HT-29 (cell line): Measurements from ENCODE around the gene P3H1. TPM values are rescaled to one million over a fixed set of nuclear protein-coding genes. Genes with fewer than 3 reads are reported as not detected.
"Not testable (repeated sequence)": the region's sequence is repeated elsewhere in the genome, so short reads cannot be mapped to it uniquely, and the experiment has no call there.

Experiments used
- DNase-seq: peaks from one replicate; pipeline ENCODE4 v3.0.0-alpha.2; 2015; ENCODE audit warnings: low spot score
- total RNA-seq: library from RNA; depleted of rRNA; stranded (reverse); fragments of >200 nt; shearing (Covaris generic); gene quantifications from 2 replicates; pipeline ENCODE4 v1.2.3, GENCODE V29; 2014

Gene P3H1
- total RNA-seq, 1 experiment from 2014 or later: 19.1 TPM

- DNase-seq: no peak
These were observed 8.2 kb upstream of the P3H1 start for GRCh38 chr1:42774928-42775526.

- no peak for DNase-seq
These were observed 6.6 kb upstream of the P3H1 start for GRCh38 chr1:42773420-42773819.

- DNase-seq: no peak
These were observed 3.0 kb upstream of the P3H1 start for GRCh38 chr1:42769811-42770210.

DNA sequence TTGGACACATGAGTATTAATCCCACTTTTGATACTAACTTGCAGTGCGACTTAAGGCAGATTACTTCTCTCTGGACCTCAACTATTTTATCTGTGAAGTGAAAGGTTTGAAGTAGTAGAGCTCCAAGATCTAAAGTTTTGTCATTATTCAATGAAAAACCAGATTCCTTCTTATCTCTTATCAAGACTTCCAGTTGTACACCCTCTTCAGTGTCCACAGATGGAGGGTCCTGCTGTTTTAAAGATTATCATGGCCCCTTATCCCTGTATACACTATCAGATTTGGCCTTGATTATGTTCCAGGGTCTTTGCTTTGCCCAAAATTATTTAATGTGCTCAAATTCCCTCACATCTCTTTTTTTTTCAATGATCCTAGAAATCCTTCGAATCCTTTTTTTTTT lies 1.3 kb upstream of the P3H1 start:
- no peak for DNase-seq

GRCh38 chr1:42767510-42768000 lies 727 bp upstream of the P3H1 start:
- peak; percentile 37 for DNase-seq

DNA sequence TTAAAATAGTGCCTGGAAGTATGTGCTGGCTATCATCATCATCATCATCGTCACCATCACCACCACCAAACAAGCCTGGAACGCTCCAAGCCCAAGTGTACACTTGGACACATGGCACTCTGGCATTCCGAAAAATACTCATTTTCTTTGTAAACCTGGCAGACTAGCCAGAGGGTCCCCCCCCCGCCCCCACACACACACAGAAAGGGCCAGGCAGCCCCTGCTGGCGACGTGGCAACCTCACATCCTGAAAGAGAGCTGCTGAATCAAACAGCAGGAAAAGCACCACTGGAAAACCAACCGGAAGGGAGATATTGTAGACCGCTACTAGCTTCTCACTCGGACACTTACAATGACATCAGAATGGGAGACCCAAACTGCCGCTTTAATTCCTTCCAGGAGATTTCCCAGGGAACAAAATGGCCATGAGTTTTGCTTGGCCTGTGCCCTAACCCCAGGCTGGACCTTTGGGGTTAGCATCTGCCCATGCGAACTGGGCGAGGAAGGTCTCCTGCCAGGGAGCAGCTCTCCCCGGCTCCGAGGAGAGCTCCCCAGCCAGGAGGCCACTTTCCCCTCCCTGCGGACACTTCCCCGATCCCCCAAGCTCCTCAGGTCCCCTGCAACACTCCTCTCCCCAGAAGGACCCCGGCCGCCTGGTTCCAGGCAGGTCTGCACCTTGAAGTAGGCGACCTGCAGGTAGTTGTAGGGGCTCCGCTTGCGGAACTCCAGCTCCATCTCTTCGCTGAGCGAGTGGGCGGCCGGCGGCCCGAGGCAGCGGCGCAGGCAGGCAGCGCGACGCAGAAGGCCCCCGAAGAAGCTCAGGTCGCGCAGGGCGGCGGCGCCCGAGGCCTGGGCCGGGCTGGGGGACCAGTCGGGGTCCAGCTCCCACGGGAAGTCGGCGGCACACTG lies 742 bp downstream of the P3H1 start:
- DNase-seq: peak; percentile 64

DNA sequence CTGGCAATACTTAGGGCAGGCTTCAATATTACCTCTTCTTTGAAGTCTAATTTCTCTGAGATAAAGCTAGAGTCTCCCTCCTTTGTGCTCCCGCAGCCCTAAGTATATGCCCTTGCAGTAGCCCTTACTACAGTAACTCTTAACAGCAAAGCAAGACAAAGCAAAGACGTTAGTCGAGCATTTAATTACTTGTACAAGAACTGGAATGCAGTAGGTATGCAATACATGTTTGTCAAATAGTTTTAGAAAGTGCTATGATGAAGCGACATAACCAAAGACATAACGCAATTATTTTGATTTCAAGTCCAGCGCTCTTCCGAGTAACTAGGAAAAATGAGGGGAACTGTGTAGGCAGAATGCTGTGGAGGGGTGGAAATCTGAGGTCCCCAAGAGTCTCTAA lies 1.6 kb downstream of the P3H1 start:
- DNase-seq: no peak

DNA sequence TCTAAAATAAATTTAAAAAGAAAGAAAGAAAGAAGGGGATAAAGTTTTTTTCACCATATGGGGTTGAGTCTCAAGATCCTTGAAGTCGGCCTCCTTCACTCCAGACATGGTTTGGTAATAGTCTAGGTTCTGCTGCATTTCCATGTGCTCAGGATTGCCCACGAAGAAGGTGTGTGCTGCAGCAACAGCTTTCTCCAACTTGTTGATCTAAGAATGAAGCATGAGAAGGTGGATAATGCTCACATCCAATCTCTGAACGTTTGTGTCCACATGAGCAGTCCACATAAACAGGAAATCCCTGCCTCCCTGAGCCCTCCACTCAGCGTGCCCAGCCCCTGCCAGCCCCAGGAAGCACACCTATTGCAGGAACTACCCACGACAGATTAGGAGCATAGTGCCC lies 4.6 kb downstream of the P3H1 start:
- DNase-seq: no peak

GRCh38 chr1:42761567-42761966 lies 5.3 kb downstream of the P3H1 start:
- no peak for DNase-seq

GRCh38 chr1:42759114-42759513 lies 7.7 kb downstream of the P3H1 start:
- DNase-seq: peak; percentile 12

- no peak for DNase-seq
These were observed 8.2 kb downstream of the P3H1 start for GRCh38 chr1:42758641-42759040.

DNA sequence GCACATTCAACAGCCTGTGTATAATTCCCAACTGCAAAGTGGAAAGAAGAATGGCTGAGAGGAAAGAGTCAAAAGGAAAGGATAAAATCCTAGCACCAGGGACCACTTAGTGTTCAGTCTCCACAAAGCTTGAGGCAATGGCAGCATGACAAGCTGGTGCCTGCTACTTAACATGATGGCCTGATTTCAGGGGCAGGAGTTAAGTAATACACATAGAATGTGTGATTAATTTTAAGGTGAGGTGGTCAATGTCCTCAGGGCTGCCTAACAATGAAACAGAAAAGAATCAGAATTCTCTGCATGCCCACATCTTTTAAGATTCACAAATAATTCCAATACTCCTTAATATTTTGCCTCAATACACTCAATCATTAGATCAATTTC lies 8.9 kb downstream of the P3H1 start:
- DNase-seq: no peak

DNA sequence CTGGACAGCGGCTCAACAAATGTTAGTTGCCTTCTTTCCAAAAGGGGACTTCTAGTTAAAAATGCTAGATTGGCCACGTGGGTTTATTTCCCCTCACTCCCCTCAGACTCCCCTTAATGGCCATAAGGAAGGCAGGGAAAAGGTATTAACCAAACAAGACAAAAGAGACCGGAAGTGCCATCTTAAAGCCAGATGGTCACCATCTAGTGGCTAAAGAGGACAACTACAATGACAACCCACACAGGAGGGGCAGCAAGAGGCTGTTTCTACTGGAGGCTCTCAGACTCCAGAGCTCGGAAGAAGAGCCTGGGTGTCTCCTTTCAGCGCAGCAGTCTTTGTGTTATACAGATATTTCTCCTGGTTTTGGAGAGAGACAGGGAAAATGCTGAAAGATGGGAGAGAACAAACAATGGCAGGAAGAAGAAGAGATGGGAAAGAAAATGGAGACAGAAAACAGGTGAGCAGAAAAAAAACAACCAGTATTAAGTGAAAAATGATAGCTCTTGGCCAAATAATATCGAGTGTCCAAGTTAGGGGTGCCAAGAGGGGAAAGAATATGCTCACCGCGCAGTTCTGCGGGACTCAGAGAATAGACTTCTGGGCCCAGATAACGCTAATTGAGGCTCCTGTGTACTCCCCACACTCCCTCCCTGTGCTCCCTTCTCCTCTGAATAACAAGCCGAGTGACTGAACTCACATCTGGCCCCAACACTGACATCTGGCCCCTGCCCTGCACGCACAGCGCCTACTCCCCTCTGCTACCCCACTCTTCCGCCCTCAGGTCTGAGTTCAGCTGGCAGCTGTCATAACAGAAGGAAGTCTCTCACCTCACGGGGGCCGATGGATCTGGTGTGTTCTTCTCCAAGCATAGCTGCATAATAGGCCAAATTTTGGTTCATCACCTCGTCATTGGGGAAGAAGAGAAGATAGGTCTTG lies 9.6 kb downstream of the P3H1 start:
- peak; percentile 66 for DNase-seq

- DNase-seq: no peak
These were observed 13.8 kb downstream of the P3H1 start for GRCh38 chr1:42753070-42753469.

GRCh38 chr1:42752284-42752683 lies 14.5 kb downstream of the P3H1 start:
- no peak for DNase-seq

DNA sequence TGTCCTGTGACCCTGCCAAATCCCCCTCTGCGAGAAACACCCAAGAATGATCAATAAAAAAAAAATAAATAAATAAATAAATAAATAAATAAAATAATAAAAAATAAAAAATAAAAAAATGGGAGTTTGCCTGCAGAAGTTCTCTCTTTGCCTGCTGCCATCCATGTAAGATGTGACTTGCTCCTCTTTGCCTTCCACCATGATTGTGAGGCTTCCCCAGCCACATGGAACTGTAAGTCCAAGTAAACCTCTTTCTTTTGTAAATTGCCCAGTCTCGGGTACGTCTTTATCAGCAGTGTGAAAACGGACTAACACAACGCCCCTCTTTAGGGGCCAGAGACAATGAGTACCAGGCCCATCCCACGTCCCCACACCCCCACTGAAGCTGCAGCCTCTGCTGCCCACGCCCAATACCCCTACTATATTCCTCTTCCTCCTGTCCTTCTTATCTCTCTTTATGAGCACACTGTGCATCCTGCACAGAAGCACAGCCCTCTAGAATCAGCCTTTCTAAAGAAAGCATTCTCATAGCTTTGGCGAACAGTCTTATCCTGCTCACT lies 15.2 kb downstream of the P3H1 start:
- not testable (repeated sequence) for DNase-seq

GRCh38 chr1:42750041-42750440 lies 16.8 kb downstream of the P3H1 start:
- DNase-seq: no peak

DNA sequence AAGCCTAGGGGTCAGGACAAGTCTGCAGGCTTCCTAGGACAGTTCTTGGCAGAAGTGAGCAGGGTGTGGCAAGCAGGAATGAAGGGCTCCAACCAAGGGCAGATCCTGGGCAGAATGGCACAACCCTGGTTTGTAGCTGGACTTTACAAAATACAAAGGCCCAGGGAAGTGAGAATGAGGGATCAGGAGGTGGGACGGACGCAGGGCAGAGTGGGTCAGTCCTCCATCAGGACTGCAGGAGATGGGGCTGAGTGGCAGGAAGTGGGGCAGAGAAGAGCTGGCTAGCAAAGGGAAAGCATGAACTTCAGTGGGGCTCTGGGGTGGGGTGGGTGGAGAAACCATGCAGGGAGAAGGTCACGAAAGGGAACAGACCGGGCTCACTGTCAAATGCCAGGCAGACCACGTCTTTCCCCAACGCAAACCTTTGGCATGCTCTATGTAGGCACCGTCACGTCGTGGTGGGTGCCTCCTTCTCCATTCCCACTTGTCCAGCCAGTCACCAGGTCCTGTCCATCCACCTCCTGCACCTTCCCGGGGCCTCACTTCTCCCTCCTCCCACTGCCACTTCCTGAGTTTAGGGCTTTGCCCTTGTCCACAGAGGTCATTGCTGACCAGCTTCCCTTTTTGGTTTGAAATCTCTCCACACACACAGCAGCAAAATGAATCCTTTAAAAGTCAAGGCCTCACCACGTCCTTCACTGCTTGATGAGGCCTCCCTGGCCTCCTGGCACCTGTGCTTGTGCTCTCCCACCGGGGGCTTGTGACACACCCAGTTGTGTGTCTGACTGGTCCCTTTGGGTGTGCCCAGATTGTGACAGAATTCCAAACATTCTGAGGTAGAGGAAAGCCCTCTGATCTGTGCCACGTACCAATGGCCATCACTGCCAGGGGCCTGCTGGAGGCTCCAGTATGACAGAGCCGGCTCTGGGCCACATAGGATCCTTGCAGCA lies 18.1 kb downstream of the P3H1 start:
- DNase-seq: no peak

DNA sequence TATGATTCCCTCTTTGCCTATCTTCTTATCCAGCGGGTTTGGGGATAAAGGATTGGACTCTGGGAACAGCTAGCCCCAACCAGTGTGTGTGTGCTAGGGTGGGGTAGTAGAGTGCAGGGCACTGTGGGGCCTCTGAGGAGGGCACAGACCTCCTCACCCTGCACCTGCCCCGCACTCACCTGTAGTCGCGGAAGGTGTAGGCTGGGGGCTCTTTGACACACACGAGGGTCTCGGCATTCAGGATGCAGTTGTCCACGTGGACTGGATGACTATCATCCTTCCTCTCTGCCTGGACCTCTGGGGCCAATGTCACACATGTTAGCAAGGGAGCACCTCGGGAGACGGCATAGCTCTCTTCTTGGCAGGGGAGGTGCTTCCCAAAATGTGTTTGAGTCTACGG lies 18.8 kb downstream of the P3H1 start:
- DNase-seq: no peak

- peak; percentile 26 for DNase-seq
These were observed 19.7 kb downstream of the P3H1 start for GRCh38 chr1:42747125-42747524.
